Effector CD8-positive, alpha-beta T cell (primary cell): Measurements from ENCODE around the gene RHOA.

Experiments used
- DNase-seq: peaks from one replicate; lab custom pipeline; 2025; lab: John Stamatoyannopoulos, UW
- total RNA-seq, 4 experiments: gene quantifications; one replicate each; lab custom pipeline; 2026; lab: John Stamatoyannopoulos, UW

Gene RHOA
- total RNA-seq = 140 to 235 (median 157) reads per million in 4 experiments

GRCh38 chr3:49411968-49412631 is at the start of gene RHOA, which contains the start of gene TCTA:
Gene RHOA (minus strand): TSS chr3:49411976. CDS start chr3:49375589, 36,387 bp downstream.
Gene TCTA (plus strand): TSS chr3:49412423. CDS start chr3:49412427, 4 bp downstream.
- DNase-seq = peak; percentile 99

- no peak for DNase-seq
These were observed 49.2 kb upstream of the RHOA start for GRCh38 chr3:49460956-49461355.

DNA sequence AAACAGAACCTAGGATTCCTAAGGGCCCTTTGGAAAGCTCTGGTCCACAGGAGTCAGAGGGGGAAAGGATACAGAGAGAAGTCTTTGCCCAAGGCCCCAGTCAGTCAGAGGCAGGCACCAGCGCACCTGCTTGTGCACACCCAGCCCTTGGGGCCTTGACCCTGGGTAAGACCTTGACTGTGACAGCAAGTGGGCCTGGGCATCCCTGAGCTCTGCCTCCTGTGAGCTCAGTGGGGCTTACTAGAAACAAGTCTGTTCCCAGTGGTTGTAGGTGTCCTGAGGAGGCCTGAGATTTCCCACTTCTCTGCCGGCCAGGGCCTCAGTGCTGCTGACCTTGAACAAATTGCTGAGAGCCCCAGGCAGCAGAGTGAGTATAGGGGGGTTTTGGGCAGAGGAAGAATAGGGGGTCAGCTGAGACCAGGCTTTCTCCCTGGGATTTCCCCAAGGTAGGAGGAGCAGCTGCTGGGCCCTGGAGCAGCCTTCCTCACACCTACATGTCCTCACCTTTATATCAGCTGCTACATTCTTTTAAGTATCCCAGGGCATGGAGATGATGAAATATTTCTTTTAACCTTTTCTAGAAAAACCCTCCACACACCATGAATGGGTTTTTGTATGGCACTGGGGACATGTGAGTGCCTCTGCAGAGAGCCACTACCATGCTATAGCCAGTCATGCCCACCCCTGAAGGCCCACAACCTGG is 48.6 kb upstream of the RHOA start:
- DNase-seq = no peak

DNA sequence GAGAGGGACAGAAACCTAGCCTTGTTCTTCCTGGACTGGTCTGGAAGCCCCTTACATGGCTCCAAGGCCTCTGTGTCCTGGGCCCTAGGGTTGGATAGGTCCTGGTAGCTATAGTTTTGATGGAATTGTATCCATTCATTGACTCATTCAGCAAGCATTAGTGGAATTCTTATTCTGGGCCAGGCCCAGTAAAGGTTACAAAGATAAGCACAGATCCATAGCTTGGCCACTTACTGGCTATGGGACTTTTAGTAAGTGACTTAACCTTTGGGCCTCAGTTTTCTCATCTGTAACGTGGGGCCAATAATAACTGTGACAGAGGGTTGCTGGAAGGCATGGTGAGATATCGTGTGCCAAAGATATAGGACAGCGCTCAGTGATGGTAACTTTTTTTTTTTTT is 44.7 kb upstream of the RHOA start:
- DNase-seq = no peak

DNA sequence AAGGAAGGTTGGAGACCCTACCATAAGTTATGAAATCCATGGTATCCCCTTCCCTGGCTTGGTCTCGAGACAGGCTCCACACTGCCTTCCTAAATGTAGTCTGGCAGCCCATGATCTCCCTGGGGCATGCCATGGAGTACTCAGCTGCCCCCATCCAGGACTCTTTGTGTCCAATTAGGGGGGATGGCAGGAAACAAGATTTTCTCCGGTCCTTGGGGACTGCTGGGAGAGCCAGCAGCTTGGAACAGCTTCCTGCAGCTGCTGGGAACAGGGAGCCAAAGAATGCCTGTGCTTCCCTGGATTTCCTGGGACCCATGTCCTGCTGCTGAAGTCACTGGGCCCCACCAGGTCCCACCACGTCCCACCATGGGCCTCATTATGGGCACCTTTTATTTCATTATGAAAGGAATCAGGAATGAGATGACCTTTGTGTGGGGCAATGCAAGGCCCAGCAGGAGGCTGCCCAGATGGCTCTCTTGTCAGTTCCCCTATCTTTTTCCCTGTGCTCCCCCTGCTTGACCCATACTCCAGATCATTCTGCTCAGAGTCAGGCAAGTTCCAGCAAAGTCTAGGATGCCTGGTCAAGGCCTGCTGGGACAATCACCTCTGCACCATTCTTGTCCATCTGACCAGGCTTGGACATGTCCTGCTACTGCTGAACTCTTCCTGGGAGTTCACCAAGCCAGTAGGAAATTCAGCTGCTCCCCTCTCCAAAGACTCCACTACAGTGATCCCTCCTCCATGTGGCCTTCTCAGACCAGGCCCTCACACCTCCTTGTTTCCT is 43.3 kb upstream of the RHOA start:
- DNase-seq = no peak

- DNase-seq = no peak
These were observed 42.7 kb upstream of the RHOA start for GRCh38 chr3:49454458-49454857.

DNA sequence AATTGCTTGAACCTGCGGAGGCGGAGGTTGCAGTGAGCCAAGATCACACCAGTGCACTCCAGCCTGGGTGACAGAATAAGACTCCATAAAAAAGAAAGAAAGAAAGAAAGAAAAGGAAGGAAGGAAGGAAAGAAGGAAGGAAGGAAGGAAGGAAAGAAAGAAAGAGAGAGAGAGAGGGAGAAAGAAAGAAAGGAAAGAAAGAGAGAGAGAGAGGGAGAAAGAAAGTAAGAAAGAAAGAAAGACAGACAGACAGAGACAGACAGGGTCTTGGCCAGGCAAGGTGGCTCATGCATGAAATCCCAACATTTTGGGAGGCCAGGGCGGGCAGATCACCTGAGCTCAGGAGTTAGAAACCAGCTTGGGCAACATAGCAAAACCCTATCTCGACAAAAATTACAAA is 41.8 kb upstream of the RHOA start:
- no peak for DNase-seq

- no peak for DNase-seq
These were observed 33.6 kb upstream of the RHOA start for GRCh38 chr3:49445391-49445790.

- DNase-seq = no peak
These were observed 23.0 kb upstream of the RHOA start for GRCh38 chr3:49434731-49435130.

DNA sequence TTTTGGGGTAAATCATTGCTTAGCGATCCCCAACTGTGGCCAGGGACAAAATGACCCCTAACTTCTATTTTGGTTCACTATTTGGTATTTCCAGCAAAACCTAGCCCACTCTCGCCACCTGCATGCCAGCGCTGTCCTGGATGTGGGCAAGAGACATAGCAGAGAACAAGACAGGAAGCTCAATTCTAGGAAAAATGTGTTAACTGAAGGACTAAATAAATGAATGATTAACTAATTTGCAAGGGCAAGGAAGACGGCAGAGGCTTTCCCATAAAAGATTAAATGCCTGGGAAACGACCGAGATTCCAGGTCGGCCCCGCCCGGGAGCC is 16.9 kb upstream of the RHOA start:
- no peak for DNase-seq

DNA sequence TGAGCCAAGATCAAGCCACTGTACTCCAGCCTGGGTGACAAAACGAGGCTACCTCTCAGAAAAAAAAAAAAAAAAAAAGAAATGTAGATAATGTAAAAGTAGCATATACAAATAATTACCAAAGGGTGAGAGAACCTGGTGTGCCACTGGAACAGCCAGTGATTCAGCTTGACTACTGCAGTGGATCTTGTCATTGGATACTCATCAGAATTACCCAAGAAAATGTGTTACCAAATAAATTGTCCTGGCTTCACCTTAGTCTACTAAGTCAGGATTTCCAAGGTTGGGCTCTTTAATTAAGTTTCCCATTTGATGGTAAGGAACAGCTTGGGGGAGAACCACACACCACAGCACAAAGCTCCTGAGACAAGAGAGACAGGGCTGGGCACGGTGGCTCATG is 15.8 kb upstream of the RHOA start:
- DNase-seq = no peak

DNA sequence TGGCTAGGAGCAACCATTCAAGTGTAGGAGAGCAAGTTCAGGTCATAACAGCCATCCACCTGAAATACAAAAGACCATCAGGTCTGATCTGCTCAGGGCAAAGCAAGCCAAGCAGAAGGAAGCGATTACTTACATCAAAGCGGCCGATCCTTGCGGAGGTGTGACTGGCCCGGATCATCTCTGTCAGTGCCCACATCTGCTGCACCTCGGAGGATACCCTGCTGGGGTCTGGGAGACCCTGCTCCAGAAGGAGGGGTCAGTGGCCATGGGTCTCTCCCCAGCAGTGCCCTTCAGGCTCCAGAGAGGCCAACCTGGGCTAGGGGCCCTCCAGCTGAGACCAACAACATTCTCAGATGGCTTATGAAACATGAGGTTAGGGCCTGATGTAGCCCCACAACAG is 13.0 kb upstream of the RHOA start:
- DNase-seq = no peak

- DNase-seq = no peak
These were observed 10.8 kb upstream of the RHOA start, which contains the start of gene AMT for GRCh38 chr3:49422379-49423248. Gene AMT (minus strand): TSS chr3:49422473. CDS start chr3:49422450, 23 bp downstream.

- no peak for DNase-seq
These were observed 10.2 kb upstream of the RHOA start for GRCh38 chr3:49421890-49422378.

DNA sequence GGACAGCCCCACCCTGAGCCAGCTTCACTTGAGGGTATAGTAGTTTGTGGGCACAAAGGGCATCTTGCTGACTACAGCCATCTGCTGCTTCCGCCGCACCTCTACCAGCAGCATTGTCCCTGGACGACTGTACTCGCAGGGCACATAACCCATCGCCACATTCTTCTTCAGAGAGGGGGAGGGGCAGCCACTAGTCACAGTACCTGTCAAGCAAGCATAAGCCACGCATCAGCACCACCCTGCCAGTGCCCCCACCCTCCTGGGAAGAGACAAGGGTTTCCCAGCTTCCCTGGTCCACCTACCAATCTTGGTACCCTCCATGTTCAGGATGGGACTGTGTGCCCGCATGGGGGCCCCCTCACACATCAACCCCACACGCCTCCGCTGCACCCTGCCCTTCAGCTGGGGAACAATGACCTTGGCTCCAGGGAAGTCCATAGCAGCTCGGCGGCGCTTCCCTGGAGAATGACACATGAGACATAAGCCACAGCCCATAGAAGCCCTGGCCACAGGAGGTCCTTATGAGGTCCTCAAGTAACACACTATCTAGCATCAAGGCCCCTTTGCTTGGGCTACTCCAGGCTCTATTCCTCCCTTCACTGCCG is 5.8 kb upstream of the RHOA start:
- no peak for DNase-seq

- DNase-seq = no peak
These were observed 5.1 kb upstream of the RHOA start for GRCh38 chr3:49416867-49417266.

- peak; percentile 57 for DNase-seq
These were observed 4.3 kb upstream of the RHOA start for GRCh38 chr3:49415931-49416601.

- DNase-seq = no peak
These were observed 3.0 kb upstream of the RHOA start for GRCh38 chr3:49414753-49415152.

DNA sequence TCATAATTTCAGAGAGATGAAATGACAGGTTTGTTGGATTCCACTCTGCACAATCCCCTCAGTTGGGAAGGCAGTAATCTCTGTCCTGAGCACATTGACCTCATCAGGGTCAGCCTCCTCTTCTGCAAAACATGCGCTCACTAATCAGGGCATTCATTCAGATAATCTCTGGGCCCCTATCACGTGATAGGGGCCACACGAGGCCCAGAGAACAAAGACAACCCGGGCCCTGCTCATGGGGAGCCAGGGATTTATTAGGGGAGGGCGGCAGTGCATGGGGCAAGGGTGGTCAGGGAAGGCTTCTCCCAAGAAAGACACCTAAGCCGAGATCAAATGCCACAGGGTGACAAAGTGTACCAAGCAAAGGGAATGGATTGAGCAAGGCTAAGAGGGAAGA is 1.6 kb upstream of the RHOA start:
- DNase-seq = no peak

- DNase-seq = no peak
These were observed 1.0 kb upstream of the RHOA start for GRCh38 chr3:49412632-49413337.
